Upper lobe of left lung (tissue), 6 donors: ENCODE measurements around the gene TMEM168. TPM values are rescaled to one million over a fixed set of nuclear protein-coding genes. Genes with fewer than 3 reads are reported as not detected.
"Not testable (repeated sequence)": the region's sequence is repeated elsewhere in the genome, so short reads cannot be mapped to it uniquely, and the experiment has no call there.

Experiments
- ATAC-seq, 2 donors: fragments of 200-7000 bp; cut with Tn5 transposase; one replicate each; pipeline ENCODE4 v1.9.1; 2022; ENCODE audit warnings: mild to moderate bottlenecking in 2 of 2, moderate library complexity in 2 of 2; ENCODE audit not compliant: low FRiP score in 2 of 2
- DNase-seq, 2 donors: peaks; one replicate each; pipeline ENCODE4 v3.0.0-alpha.2; 2019 to 2020
- H3K27ac ChIP-seq, 4 donors: fragments of 200-600 bp; sonication (generic); one replicate each; pipeline ENCODE4 v1.5.1; 2016 to 2019
- H3K27me3 ChIP-seq, 4 donors: fragments of 200-600 bp; sonication (generic); one replicate each; pipeline ENCODE4 v1.5.1; 2017 to 2019
- H3K36me3 ChIP-seq, 4 donors: fragments of 200-600 bp; sonication (generic); one replicate each; pipeline ENCODE4 v1.5.1; 2016 to 2019
- H3K4me1 ChIP-seq, 4 donors: fragments of 200-600 bp; sonication (generic); one replicate each; pipeline ENCODE4 v1.5.1; 2018 to 2019
- H3K4me3 ChIP-seq, 4 donors: fragments of 200-600 bp; sonication (generic); one replicate each; pipeline ENCODE4 v1.5.1; 2017 to 2019; ENCODE audit warnings: mild to moderate bottlenecking in 2 of 4, moderate library complexity in 1 of 4
- H3K9me3 ChIP-seq, 4 donors: fragments of 200-600 bp; sonication (generic); one replicate each; pipeline ENCODE4 v1.5.1; 2018 to 2019
- EP300 ChIP-seq, 4 donors: sonication (generic); formaldehyde crosslinking; IDR thresholded peaks; one replicate each; pipeline ENCODE4 v1.5.1; 2017; ENCODE audit warnings: antibody characterized with exemption in 4 of 4, control low read depth in 2 of 4
- POLR2A ChIP-seq, 4 donors: fragments of 450-650 bp; IDR thresholded peaks; one replicate each; pipeline ENCODE4 v1.5.1; 2016 to 2017; ENCODE audit warnings: antibody characterized with exemption in 4 of 4, mild to moderate bottlenecking in 2 of 4
- POLR2AphosphoS5 ChIP-seq, 2 donors: sonication (generic); formaldehyde crosslinking; IDR thresholded peaks; one replicate each; pipeline ENCODE4 v1.5.1; 2017; ENCODE audit warnings: antibody characterized with exemption in 2 of 2
- WGBS, 2 donors: methylation state at CpG; one replicate each; pipeline ENCODE4 v1.1.5; 2017 to 2018; 5-methylcytosine and 5-hydroxymethylcytosine counted together
- total RNA-seq, 6 donors: library from RNA; depleted of rRNA in 4 of 6; stranded (reverse); fragments of >200 nt in 4 of 6; gene quantifications; one replicate each; pipeline versions ENCODE4 v1.1.0 to v1.2.1, GENCODE V29; 2016 to 2021
- TF ChIP-seq, protein P1 (sequence below), 6 experiments: fragments of 450-650 bp in 4 of 6; fragments of 200-600 bp in 2 of 6; sonication (generic) in 2 of 6; IDR thresholded peaks; one replicate each; pipeline ENCODE4 v1.5.1; 2016 to 2019; ENCODE audit warnings: antibody characterized with exemption in 6 of 6
- donor health status: DM: no; HTN: no; CAD: no; lungs with moderate emphysema.
- donor health status: DM: no; HTN: yes; CAD: no; lungs with severe emphysema.

Gene TMEM168
- total RNA-seq, 6 donors from 2014 or later = 9.5 to 33.0 (median 20.4) TPM

DNA sequence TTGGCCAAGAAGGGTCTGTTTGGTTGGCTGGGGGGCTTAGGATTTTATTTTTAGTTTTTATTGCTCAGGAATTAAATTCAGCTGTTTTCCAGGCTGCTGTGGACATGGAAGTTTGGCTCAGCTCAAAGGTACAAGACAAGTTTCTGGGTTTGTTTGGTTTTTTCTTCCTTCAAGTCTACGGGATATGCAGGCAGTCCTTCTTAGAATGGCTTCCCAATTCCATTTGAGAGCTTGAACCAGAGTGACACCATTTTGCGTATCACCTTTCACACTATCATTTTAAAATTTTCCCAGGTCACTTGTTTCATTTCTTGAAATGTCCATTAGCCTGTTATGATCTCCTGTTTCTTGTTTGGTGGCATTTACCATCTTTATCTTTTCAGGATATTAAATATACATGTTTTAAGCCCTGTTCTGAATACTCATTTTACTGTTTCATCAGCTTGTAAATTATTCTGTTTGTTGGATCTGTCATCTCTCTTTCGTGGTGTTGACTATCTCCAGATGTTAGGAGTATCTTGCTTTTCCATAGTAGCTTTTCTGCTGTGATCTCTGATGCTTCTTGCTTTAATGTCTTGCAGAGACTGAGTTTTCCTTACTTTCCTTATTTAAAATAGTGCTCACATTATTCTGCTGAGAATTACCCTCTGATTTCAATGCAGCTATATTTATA is 9.4 kb upstream of the TMEM168 start:
- H3K27me3 ChIP-seq = no peaks in the 10 kb centered on the region
- WGBS, 2 donors = 72 to 76% methylated on average over 3 of the region's 3 CpGs
- H3K9me3 ChIP-seq = no peaks in the 10 kb centered on the region
- no peaks in the 10 kb centered on the region for H3K4me1 ChIP-seq
- no peak for ATAC-seq
- H3K4me3 ChIP-seq = no peak overlapping the region
- no peaks in the 10 kb centered on the region for H3K36me3 ChIP-seq
- TF ChIP-seq EP300 (IDR thresholded peaks at IDR 0.05) = no peak
- no peak for TF ChIP-seq POLR2A (IDR thresholded peaks at IDR 0.05)
- TF ChIP-seq, protein P1, sequence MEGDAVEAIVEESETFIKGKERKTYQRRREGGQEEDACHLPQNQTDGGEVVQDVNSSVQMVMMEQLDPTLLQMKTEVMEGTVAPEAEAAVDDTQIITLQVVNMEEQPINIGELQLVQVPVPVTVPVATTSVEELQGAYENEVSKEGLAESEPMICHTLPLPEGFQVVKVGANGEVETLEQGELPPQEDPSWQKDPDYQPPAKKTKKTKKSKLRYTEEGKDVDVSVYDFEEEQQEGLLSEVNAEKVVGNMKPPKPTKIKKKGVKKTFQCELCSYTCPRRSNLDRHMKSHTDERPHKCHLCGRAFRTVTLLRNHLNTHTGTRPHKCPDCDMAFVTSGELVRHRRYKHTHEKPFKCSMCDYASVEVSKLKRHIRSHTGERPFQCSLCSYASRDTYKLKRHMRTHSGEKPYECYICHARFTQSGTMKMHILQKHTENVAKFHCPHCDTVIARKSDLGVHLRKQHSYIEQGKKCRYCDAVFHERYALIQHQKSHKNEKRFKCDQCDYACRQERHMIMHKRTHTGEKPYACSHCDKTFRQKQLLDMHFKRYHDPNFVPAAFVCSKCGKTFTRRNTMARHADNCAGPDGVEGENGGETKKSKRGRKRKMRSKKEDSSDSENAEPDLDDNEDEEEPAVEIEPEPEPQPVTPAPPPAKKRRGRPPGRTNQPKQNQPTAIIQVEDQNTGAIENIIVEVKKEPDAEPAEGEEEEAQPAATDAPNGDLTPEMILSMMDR (IDR thresholded peaks at IDR 0.05) = no peak
- TF ChIP-seq POLR2AphosphoS5 (IDR thresholded peaks at IDR 0.05) = no peak
- DNase-seq = no peak
- H3K27ac ChIP-seq = no peak overlapping the region

DNA sequence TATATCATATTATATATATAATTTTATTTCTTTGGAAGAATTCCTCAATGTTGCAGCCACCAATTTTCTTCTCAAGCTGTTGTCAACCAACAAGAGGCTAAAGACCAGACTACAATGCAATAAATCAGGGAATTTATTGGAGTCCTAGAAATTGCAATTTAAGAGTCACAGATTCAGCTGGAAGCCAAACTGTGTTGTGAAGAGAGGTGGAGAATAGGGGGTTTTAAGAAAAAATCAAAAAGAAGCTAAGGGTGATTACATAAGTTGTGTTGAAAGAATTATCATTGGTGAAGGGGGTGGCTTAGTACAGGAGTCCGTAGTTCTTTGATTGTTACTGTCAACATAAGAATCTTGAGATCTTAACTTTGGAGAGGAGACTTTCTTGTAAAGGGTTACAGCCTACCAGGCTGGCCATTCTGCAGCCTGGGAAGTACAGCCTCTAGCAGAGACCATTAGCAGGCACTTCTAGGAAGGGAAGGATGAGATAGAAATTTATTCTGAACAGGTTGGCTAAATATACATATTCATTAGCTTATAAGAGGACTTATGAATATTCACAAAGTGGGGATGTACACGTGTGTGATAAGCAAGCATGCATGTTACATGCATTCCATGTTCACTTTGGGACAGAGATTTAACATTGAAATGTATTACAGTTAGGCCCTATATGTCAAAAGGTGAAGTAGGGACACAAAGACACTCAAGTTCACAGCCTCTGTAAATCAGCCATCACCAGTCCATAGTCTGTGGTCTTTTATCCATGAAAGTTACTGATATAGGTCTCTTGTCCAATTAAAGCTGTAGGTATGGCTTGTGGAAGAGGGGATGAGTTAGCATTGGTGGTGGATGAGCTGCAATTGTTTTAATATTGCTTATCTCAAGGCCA is 8.3 kb upstream of the TMEM168 start:
- Histone ChIP-seq H3K36me3 (no peaks in the 10 kb centered on the region), H3K9me3 (no peaks in the 10 kb centered on the region), H3K27ac (no peak overlapping the region), H3K27me3 (no peaks in the 10 kb centered on the region), H3K4me1 (no peaks in the 10 kb centered on the region), H3K4me3 (no peak overlapping the region)
- TF ChIP-seq POLR2AphosphoS5 (IDR thresholded peaks at IDR 0.05) (no peak), POLR2A (IDR thresholded peaks at IDR 0.05) (no peak), EP300 (IDR thresholded peaks at IDR 0.05) (no peak)
- TF ChIP-seq, protein P1 (IDR thresholded peaks at IDR 0.05) = no peak
- no peak for DNase-seq
- no peak for ATAC-seq
- 64 to 76% methylated on average over 2 of the region's 2 CpGs for WGBS, 2 donors

DNA sequence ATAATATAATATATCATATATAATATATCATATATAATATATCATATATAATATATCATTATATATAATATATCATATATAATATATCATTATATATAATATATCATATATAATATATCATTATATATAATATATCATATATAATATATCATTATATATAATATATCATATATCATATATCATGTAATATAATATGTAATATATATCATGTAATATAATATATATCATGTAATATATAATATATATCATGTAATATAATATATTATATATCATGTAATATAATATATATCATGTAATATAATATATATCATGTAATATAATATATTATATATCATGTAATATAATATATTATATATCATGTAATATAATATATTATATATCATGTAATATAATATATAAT is 6.4 kb upstream of the TMEM168 start:
- H3K36me3 ChIP-seq, H3K27ac ChIP-seq, DNase-seq, H3K4me1 ChIP-seq, H3K27me3 ChIP-seq, H3K9me3 ChIP-seq, H3K4me3 ChIP-seq, ATAC-seq: not testable (repeated sequence)

DNA sequence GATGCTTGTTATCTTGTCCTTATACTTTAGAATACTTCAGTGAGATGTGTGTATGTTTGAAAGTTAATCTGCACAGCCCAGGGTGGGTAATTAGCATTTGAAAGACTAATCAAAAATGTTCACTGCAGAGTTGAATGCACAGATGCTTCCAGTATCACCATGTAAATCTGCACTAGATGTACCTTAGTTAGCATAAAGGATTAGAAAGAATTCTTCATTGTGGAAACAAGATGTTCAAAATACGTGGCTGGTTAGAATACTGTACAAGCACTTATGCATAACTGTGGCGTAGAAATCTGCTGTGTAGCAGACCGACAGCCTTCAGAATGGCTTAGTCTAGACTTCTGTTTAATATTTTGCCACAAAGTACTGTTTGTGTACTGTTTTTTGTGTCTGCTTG is 2.2 kb upstream of the TMEM168 start:
- peaks cover 14 to 20% (median 16%) of the 10 kb centered on the region in 4 donors for H3K4me1 ChIP-seq
- no peaks in the 10 kb centered on the region for H3K36me3 ChIP-seq
- ATAC-seq = no peak
- no peaks in the 10 kb centered on the region for H3K9me3 ChIP-seq
- no peak for TF ChIP-seq POLR2A (IDR thresholded peaks at IDR 0.05)
- no peak for TF ChIP-seq EP300 (IDR thresholded peaks at IDR 0.05)
- no peak for TF ChIP-seq POLR2AphosphoS5 (IDR thresholded peaks at IDR 0.05)
- TF ChIP-seq, protein P1 (IDR thresholded peaks at IDR 0.05) = no peak
- WGBS, 2 donors = 86 to 98% methylated on average over 3 of the region's 3 CpGs
- no peaks in the 10 kb centered on the region for H3K27me3 ChIP-seq
- no peak overlapping the region for H3K4me3 ChIP-seq
- H3K27ac ChIP-seq = no peak overlapping the region
- DNase-seq = no peak

DNA sequence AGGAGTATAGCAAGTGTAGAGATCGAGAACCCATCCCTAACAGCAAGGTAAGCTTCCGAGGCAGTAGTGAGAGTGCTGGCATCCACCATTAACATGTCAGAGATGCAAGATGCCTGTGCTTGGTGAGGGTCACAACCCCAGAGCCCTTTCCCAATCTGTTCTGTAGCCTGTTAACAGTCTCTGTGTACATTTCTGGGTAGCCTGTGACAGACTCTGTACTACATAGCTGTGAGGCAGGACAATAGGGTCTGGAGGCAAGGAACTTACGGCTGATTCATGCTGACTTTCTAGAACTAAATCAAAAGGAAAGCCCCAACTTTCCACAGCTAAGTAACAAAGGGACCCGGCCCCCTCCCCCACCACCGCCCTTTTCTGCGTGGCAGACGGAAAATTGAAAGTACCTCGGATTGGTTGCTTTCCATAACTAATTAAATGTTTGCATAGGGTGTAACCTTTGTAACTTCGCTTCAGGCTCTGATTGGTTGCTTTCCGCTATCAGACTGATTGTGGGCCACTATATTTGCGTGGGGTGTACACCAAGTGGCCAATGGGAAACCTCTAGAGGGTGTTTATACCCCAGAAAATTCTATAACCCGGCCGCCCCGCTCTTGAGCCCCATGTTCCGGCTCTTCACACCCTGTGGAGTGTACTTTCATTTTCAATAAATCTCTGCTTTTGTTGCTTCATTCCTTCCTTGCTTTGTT is 1.4 kb upstream of the TMEM168 start:
- TF ChIP-seq POLR2A (IDR thresholded peaks at IDR 0.05) (no peak), EP300 (IDR thresholded peaks at IDR 0.05) (no peak), POLR2AphosphoS5 (IDR thresholded peaks at IDR 0.05) (no peak)
- TF ChIP-seq, protein P1 (IDR thresholded peaks at IDR 0.05) = no peak
- Histone ChIP-seq H3K4me3 (no peak overlapping the region), H3K36me3 (no peaks in the 10 kb centered on the region), H3K4me1 (peaks cover 14 to 20% (median 16%) of the 10 kb centered on the region in 4 donors), H3K27me3 (no peaks in the 10 kb centered on the region), H3K27ac (no peak overlapping the region), H3K9me3 (no peaks in the 10 kb centered on the region)
- no peak for DNase-seq
- WGBS, 2 donors = 95 to 97% methylated on average over 11 to 15 of the region's 15 CpGs
- ATAC-seq = no peak
